NCI-H1417 (cell line): ENCODE measurements around the gene PFDN2.
A peak's percentile ranks its signal among the peaks of the same experiment; 100 is the strongest.
"Not testable (repeated sequence)": the region's sequence is repeated elsewhere in the genome, so short reads cannot be mapped to it uniquely, and the experiment has no call there.

ENCODE experiments used
- DNase-seq, 3 experiments: peaks; one replicate each; lab custom pipeline; 2025; lab: John Stamatoyannopoulos, UW

Gene PFDN2

DNA sequence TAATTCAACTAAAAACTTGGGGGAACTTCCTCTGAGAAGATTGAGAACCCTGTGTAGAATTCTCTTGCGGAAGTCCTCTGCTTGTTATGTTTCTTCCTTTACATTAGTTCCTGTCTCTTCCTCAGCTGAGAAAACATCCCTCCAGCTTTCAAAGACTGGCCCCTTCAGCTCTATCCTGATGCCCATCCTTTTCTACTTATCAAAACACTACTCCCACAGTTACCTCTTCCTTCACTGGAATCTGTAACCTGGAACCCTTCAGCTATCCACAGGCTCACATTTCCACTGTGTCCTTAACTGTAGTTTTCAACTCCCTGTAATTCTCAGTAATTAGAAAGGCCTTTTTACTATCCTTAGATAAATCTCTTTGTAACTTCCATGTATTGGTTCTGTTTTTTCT is 20.6 kb upstream of the PFDN2 start:
- no peak for DNase-seq

DNA sequence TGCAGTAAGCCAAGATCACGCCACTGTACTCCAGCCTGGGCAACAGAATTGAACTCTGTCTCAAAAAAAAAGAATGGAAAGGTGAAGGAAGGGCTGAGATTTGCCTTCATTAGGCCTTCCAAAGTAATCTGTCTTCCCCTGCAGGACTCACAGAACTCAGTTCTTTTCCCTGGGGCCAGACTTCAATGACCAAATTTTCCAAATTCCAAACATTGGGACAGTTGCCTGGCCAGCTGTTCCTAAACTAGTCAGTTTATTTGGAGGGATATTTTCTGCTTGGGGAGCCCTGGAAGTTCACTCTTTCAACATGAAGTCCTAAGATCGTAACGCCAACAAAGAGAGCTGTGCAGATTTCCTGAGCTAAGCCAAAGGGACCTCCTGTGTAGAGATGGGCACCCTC is 20.0 kb upstream of the PFDN2 start:
- no peak for DNase-seq

DNA sequence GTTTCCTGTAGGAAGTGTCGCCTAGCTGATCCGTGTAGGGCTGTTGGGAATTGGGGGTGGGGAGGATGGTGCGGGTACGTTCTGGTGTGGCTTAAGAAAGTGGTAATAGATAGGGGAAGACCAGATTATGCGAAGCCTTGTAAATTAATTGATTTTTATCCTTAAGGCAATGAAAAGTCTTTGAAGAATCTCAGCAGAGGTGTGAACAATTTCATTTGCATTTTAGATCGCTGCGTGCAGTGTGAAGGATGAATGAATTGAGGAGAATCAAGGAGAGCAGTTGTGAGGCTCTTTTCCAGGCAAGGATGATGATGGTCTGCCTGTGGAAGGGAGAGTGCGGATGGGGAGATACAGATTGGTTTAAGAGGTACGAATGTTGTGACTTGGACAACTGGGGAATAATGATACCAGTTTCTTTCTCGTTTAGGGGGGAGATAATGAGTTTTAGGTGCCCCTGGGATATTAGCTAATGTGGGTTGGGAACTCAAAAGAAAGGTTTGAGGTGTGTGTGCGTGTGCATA is 15.4 kb upstream of the PFDN2 start:
- DNase-seq, result peak in 2 of 3 experiments; percentile 58 to 77

DNA sequence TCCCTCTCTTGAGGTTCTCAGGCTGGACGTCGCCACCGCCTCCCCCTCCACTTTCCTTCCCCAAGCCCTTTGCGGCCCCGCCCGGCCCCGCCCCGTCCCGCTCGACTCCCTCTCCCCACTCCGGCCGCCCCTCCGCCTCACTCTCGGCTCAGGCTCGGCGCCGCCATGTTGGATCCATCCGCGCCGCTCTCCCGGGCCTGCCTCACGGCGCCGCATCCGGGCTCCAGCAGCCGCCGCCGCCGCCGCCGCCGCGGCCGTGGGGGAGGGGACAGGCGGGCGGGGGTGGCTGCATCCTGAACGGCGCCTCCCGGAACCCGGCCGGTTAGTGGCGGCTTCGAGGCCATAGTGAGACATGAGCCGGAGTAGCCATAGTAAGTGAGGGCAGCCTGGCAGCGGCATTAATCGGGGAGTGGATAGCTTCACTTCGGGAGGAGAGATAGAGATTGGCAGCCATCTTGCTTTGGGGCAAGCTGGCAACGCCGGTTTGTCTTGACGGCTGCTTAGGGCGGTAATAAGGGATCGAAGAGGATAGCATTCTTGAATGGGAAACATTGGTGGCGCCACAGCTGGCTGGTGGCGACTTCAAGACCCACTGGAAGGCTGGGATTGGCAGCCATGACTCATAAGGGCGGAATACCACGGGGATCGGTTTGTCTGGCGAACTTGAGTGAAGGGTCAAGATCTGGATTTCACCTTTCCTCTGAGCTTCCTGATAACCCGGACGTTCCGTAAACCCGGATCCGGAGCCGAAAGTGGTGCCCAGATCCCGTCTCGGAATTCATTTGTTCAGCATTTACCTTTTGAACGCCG is 14.8 kb upstream of the PFDN2 start, which contains the start of gene DEDD:
Gene DEDD (minus strand): TSS at position 258 of the 810 bp plus-strand sequence. CDS start 8,205 bp downstream, outside the sequence.
- DNase-seq, result peak; percentile 95 to 99 (median 98)

DNA sequence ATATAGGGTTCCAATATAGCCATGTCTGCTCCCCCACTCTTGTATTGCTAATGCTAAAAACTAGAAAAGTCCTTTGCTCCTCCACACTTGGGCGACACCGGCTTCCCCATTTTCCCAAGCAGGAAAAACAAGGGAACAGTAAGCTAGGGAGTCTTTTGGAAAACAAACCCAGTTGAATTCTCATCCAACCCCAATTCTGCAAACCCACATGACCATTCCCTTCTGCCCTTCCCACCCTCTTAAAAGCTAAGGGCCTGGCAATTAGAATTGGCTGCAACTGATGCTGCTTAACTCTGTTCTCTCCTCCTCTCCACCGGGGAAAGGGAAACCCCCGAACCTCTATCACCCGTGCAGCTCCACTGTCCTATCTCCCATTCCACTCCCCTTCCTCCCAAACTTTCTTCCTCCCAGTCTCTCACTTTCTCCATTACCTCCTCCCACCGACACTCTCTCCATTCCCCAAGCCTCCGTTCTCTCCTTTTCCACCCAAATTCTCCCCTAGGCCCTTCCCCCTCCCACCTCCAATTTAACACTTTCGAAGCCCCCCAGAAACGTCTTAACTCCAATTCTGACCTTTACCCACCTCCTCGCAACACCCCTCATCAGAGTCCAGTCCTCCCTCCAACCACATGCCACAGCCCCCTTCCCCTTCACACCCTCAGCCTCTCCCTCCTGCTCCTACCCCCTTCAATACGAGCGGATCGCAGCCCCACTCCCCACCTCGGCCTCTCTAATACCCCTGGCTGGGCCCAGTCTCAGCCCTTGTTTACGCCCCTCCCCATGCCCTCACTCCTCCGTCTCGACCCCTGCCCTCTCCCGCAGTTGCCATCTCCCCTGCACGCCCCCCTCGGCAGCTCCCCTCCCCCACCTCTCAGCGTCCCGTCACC is 13.9 kb upstream of the PFDN2 start:
- DNase-seq, result peak in 1 of 3 experiments; percentile 46

DNA sequence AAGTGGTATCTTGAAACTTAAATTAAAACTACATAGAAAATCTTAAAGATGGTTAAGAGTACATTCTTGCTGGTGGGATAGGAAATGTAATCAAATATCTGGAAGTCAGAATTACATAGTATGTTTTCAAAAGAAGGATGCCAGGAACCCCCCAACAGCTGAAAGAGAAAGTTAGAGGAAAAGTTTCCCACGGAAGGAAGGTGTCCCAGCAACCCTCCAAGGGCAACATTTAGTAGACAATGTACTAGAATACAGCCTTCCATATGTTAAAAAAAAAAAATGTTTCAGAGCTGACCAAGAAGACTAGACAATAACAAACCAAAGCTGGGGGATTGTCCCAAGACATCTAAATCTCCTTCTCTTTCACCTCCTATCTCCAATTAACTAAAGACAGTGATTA is 12.4 kb upstream of the PFDN2 start:
- DNase-seq, result no peak

DNA sequence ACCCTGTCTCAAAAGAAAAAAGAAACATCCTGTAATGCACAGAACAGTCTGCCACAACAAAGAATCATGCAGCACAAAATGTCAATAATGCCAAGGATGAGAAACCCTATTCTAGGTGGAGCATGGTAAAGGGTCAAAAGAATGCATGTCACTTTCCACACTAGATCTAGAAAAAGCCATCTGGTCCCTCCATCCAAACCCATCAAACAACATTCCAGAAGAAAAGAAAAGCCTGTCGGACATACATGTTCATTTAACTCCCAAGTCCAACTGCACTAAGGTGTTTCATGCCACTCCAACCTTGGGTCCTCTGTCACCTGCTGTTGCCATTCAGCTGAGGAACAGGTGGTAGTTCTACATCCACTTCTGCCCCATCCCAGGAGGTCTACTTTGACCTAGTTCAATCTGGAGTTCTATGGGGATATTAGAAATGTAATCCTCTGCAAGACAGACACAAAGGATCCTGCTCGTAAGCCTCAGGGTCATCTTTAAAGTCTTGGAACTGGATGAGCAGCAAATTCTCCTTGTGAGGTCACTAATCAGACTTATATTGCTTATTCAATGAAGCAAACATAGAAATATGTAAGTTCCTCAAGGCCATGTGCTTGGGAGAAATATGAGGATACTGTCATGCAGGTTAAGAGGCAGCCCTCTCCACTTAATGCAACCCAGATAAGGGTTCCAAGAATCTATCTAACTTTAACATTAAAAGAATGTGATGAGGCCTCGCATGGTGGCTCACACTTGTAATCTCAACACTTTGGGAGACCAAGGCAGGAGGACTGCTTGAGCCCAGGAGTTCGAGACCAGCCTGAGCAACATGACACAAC is 11.0 kb upstream of the PFDN2 start:
- DNase-seq, result no peak

DNA sequence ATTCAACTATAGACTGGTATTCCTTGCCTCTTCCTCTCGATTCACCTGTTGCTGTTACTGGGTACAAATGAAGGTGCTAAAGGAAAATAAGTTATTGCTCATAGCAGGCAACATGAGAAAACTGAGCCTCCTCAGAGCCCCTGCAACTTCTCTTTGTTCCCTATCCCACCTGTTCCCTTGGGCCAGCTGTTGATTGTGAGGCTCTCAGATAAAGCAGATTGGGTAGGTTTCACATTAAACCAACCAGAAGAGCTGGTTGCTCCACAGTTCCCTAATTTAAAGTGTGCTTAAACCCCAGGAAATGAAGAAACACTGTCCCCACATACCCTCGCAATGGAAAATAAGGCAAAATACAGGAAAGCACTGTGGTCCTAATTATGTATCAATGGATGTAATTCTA is 9.8 kb upstream of the PFDN2 start:
- no peak for DNase-seq

DNA sequence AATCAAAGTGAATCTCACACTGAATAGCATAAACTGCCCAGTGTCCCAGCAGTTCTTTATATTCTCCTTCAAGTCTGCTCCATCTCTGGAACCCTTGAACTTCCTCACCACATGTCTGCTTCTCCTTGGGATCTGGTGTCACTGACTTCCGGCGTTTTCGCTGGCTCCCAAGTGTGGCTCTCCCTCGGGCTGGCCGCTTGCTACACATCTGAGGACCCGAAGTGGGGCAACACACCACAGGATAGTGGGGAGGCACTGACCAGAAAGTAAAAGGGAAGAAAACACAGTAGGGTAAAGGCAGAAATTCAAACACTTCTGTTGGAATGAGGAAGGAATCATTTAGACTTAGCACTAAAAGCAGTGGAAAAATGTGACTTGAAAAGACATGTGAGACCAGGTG is 5.1 kb upstream of the PFDN2 start:
- no peak for DNase-seq

DNA sequence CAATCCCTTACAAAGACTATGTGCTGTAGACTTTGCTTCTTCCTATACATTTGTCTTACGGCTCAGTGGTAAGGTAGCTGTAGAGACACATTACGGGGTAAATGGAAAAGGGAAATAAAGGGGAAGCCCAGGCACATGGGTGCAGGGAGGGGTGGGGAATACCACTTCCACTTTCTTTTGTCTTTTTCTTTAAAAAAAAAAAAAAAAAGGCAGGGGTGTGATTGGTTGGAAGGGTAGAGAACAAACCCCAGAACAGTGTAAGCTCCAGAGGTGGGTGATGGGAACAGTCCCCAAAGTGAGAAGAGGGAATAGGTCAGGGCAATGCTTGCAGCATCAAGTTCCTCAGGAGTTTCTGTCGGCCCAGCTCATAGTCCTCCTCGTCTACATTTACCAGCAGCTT is 4.0 kb upstream of the PFDN2 start:
- DNase-seq, result no peak

DNA sequence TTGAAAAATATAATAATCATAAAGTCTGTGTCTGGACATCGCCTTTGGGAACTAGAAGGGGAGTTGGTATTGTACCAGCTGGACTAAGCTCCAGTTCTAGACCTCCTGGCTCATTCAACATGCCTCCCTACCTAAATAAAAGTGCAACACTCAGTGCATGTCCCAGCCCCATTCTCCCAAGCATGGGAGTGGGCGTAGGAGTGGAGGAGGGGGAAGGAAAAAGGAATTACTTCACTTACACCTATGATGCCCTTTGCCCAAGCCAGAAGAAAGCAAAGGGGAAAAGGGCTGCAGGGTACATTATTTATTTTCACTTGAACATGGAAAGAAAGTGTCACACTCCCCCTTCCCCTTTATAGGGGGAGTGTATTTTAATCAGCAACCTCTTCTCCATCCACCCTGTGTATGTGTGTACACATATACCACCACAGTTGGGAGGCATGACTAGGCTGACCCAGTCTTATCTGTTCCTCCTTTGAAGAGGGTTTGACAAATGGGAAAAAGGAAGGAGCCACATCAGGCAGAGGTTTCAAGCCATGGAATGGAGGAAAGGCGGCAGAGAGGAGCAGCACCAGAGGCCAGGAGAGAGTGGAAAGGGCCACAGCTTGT is 3.3 kb upstream of the PFDN2 start:
- DNase-seq, result no peak

DNA sequence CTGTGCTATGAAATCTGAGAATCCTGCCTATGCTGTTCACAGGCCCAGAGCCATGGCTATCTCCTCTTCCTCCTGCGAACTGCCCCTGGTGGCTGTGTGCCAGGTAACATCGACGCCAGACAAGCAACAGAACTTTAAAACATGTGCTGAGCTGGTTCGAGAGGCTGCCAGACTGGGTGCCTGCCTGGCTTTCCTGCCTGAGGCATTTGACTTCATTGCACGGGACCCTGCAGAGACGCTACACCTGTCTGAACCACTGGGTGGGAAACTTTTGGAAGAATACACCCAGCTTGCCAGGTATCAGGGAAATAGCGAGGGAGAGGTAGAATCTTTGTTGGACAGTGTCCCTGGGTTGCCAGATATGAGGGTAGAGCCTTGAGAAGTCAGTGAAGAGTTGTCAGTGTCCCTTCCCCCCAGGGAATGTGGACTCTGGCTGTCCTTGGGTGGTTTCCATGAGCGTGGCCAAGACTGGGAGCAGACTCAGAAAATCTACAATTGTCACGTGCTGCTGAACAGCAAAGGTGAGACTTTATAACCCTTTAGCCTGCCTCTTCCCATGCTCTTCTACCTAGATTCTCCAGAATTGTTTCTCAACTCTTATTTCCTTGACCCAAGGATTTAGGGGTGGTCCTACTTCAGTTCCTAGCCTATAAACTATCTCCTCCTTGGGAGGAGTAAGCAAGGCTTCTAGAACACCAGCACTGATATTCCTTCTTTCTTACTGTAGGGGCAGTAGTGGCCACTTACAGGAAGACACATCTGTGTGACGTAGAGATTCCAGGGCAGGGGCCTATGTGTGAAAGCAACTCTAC is 1.5 kb upstream of the PFDN2 start:
- DNase-seq, result no peak

DNA sequence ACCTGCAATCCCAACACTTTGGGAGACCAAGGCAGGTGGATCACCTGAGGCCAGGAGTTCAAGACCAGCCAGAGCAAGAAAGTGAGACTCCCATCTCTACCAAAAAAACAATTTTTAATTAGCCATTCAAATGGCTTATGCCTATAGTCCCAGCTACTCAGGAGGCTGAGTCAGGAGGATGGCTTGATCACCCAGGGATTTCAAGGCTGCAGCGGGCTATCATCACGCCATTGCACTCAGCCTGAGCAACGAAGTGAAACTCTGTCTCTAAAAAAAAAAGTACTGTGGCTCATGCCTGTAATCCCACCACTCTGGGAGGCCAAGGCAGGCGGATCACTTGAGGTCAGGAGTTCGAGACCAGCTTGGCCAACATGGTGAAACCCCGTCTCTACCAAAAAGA is 1.9 kb downstream of the PFDN2 start:
- DNase-seq, result not testable (repeated sequence)

DNA sequence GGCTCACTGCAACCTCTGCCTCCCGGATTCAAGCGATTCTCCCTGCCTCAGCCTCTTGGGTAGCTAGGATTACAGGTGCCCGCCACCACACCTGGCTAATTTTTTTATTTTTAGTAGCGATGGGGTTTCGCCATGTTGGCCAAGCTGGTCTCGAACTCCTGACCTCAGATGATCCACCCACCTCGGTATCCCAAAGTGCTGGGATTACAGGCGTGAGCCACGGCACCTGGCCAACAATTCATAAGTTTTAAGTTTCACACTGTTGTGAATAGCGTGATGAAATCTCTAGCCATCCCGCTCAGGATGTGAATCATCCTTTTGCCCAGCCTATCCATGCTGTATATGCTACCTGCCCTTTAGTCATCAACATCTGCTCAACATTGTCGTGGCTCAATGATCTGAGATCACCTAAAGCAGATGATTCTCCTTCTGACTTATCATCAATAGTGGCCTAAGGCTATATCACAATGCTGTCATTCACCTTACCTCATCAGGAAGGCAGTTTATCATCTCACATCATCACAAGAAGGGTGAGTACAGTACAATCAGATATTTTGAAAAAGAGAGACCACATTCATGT is 2.6 kb downstream of the PFDN2 start:
- DNase-seq, result no peak

DNA sequence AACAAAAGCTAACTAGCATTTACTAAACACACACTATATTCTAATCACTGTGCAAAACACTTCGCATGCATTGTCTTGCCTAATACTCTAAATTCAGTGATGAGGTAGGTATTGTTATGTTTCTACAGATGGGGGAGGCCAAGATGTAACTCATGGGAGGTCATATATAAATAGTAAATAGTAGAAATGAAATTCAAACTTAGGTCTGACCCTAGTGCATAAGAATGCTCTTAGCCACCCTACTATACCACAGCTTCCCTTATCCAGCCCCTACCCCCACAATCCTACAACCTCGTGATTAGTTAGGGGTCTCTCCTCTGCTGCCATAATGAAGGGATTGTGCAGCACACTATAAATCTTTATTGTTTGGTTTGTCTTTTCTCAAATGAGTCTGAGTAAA is 3.3 kb downstream of the PFDN2 start:
- no peak for DNase-seq

DNA sequence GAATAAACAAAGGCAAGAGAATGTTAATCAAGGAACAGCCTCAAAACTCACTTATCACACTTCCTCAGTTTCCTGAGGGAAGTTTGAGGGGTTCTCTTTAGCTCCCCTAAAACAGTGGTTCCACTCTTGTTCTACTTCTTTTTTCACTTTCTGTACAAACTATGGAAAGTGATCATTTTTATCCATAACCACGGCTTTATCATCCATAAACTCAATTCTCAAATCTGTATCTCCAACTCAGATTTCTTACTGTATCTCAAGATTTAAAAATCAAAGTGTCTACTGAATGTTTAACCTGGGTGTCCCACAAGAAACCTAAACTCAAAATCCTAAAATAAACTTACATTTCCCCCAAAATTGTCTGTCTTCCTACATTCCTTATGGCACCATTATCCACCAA is 3.9 kb downstream of the PFDN2 start:
- no peak for DNase-seq

DNA sequence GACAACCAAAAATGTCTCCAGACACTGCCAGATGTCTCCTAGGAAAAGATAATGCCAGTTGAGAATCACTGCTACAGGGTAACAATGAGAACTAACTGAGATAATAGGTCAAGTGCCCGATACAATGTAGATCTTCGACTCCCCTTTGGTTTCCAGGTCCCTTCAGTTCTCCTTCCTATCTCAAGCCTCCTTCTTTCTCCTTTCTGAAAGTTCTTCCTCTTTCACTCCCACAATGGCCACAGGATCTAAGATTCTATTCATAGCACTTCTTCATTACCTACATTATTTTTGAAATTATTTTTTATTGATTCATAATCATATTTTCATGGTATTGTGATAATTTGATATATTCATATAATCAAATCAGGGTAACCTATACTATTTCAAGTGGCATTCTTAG is 6.3 kb downstream of the PFDN2 start:
- DNase-seq, result no peak

DNA sequence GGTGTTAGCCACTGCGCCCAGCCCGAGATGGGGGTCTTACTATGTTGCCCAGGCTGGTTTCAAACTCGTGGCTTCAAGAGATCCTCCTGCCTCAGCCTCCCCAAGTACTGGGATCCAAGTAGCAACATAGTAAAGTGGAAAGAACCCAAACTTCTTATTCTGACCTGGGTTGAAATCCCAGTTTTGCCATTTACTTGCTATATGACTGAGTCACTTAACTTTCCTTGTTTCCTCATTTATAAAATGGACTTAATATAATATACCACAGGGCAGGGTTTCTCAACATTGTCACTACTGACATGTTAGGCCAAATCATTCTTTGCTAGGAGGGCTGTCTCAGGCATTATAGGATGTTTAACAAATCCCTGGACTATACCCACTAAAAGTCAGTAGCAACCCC is 6.7 kb downstream of the PFDN2 start:
- DNase-seq, result no peak

DNA sequence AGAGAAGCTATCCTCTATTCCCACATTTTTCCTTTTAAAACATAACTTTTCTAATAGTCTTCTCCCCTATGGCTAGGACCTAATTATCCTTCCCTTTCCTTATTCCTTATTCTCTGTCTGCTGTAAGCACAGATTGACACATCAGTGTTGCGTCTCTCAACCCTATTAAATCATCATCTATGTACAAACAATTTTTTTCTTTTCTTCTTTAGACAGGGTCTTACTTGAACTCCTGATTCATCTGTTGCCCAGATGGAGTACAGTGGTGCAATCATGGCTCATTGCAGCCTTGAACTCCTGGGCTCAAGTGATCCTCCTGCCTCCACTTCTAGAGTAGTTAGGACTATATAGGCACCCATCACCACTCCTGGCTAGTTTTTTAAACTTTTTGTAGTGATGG is 11.4 kb downstream of the PFDN2 start:
- no peak for DNase-seq

DNA sequence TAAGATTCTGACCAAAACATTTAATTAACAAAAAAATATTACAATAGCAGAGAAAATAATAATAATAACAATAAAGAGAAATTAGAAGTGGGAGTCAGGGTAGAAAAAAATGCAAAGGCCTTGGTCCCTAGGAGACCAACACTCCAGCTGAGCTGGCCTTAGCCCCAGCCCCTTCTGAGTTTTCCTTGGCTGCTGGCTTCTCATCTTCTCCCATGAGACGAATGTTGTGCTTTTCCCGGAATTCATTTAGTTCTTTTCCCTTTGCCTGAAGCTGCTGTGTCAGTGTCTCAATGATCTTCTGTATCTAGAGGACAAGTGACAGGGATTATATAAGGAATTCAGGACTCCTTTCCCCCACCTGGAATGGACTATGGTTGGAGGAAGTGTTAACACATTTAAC is 17.3 kb downstream of the PFDN2 start:
- no peak for DNase-seq
